ENCODE results near the gene ZNF891.

GRCh38 chr12:133058203-133059113 is 71.6 kb downstream of the ZNF891 start:
- TF ChIP-seq GABPB1 (CRISPR knock-in tag; IDR thresholded peaks at IDR 0.05) (no peak), PREB (CRISPR knock-in tag; IDR thresholded peaks at IDR 0.05; ENCODE audit: borderline replicate concordance) (no peak), CTCF (IDR thresholded peaks at IDR 0.05) (no peak), E2F5 (CRISPR knock-in tag; IDR thresholded peaks at IDR 0.05) (no peak), ZNF317 (CRISPR knock-in tag; IDR thresholded peaks at IDR 0.05; ENCODE audit: borderline replicate concordance, low read depth) (no peak), SMAD3 (CRISPR knock-in tag; IDR thresholded peaks at IDR 0.05; ENCODE audit: borderline replicate concordance) (no peak), NR3C1 (CRISPR knock-in tag; conservative IDR thresholded peaks at IDR 0.05; ENCODE audit: low read depth) (no peak)
